Suprapubic skin (tissue), 3 donors: ENCODE measurements around the gene TRIM69.

Experiments used
- POLR2AphosphoS5 ChIP-seq, 3 donors: sonication (generic); formaldehyde crosslinking; IDR thresholded peaks; one replicate each; pipeline ENCODE4 v1.6.1; 2017; ENCODE audit warnings: antibody characterized with exemption in 3 of 3
- TF ChIP-seq, protein P1 (sequence below), 2 donors: fragments of 200-600 bp in 1 of 2; fragments of 450-650 bp in 1 of 2; sonication (generic) in 1 of 2; IDR thresholded peaks; one replicate each; pipeline ENCODE4 v1.5.1; 2016 to 2019; ENCODE audit warnings: antibody characterized with exemption in 2 of 2, mild to moderate bottlenecking in 1 of 2, moderate library complexity in 1 of 2

DNA sequence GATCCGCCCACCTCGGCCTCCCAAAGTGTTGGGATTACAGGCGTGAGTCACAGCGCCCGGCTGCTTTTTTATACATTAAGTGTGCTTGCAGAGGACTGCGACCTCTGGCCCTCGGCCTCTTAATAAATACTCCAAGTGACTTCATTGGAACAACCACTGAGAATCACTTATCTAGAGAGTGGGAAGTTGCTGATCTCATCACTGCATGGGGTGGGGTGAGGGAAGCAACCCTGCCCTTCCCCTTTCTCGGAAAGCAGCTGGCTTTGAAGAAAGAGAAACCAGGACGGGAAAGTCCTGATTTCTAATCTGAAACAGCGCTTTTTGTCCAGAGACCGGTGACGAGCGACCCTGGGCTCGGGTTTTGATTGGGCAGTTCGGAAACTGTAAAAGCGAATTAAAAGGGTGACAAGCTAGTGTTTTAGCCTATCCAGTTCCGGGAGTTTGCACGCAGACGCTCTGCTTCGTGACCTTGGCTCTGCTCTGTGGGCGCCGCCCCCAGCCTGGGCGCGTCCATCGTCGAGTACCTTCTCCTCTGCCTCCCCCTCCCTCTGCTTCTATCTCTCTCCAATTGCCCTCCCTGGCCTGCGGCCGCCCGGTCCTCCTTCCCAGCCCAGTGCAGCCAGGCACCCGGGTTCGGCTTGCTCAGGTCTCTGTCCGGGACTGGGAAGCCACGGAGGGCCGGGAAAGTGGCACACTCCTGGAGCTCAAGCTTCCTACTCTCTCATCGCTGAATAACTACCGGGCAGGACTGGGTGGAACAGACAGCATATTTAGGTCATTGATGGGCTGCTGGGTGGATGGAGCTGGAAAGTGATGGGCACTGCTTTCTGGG is 7.5 kb upstream of the TRIM69 start:
- TF ChIP-seq, protein P1, sequence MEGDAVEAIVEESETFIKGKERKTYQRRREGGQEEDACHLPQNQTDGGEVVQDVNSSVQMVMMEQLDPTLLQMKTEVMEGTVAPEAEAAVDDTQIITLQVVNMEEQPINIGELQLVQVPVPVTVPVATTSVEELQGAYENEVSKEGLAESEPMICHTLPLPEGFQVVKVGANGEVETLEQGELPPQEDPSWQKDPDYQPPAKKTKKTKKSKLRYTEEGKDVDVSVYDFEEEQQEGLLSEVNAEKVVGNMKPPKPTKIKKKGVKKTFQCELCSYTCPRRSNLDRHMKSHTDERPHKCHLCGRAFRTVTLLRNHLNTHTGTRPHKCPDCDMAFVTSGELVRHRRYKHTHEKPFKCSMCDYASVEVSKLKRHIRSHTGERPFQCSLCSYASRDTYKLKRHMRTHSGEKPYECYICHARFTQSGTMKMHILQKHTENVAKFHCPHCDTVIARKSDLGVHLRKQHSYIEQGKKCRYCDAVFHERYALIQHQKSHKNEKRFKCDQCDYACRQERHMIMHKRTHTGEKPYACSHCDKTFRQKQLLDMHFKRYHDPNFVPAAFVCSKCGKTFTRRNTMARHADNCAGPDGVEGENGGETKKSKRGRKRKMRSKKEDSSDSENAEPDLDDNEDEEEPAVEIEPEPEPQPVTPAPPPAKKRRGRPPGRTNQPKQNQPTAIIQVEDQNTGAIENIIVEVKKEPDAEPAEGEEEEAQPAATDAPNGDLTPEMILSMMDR (IDR thresholded peaks at IDR 0.05) = no peak
- peak in 2 of 3 donors; percentile 69 to 81 for TF ChIP-seq POLR2AphosphoS5 (IDR thresholded peaks at IDR 0.05)
